ENCODE measurements around the gene STARD13.

The STARD13 gene

DNA sequence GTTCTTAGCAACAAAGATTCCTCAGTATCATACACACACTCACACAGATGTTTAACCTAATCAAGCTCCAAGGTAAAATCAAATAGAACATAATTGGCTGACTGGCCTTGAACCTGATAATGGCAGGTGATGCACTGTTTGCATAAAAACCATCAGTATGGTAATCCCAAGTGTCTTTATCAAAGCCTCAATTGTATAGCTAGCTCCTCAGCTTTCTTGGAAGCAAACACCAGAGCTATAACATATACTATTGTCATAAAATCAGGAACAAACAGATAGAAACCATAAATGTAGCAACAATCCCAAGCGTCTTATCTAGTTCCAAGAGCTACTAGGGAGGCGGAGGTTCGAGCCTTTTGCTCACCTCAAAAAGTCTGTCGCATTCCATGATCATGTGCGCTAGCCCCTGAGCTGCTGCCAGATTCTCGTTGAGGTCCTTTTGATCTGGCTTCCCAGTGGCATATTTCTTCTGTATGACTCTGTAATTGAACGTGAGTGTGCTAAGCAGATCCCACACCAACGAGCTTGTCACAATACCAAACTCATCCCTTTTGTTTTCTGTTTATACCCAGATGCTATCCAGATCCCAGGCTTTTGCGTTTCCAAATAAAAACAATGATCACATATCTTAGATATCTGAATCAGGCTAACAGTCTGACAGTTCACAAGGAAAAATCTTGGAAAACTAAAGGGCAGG lies 174.0 kb downstream of the STARD13 start:
- DNase-seq (ENCODE audit: low spot score) = no peak

DNA sequence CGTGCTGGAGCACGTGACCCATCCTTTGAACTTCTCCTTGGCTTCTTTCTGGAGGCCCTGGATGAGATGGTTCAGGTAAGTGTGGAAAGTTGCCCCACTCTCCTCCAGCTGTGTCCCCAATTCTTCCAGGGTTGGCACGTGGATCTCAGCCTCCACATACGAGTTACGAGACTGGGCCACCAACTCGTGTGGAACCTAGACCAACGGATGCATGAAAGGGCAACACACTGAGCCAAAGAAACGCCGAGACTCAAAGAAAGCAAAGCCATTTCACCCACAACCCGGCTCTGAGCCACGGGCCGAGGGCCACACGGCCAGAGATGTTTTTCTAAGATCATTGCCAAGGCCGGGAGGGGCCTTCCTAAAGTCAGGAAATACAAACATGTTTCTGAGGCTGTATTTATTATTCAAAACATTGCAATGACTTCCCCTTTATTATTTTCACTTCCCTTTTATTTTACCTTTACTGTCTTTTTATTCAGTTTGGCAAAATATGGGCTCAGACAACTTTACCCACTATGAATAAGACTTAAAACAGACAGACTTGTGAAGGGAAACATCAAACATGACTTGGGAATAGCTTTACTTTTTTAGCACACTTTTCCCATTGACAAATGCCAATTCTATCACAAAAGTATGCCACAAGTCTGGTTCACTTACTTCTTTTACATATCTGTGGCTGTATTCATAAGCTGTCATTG lies 174.7 kb downstream of the STARD13 start:
- DNase-seq (ENCODE audit: low spot score) = no peak

DNA sequence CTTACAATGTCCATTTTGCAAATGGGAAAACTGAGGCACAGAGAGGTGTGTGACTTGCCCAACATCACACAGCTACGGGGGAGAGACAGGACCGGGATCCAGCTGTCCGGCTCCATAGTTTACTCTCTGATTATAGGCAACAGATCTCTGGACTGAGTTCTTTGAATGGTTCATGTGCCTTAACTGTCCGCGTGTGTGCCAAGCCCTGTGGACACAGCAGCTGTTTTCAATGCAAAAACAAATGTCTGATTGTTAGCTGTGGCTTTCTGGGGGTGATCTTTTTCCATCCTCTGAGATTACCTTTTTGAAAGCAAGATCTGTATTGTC lies 175.2 kb downstream of the STARD13 start:
- DNase-seq (ENCODE audit: low spot score) = no peak

DNA sequence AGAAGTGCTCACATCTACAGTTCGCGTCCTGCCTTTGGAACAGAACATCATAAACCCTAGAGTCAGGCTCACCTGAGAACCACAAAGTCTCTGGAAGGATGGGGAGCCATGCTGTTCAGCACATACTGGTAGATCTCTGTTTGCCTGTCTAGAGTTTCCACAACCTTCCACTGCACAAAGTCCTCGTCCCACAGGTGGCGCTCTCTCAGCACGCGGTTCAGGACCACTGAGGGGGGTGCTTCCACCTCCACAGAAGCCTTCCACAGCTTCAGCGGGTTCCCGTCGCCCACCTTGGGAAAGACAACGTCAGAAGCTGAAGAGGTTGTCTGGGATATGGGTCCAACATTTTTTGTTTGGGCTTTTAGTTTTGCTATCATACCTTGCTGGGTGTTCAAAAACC lies 175.8 kb downstream of the STARD13 start:
- DNase-seq (ENCODE audit: low spot score) = no peak

DNA sequence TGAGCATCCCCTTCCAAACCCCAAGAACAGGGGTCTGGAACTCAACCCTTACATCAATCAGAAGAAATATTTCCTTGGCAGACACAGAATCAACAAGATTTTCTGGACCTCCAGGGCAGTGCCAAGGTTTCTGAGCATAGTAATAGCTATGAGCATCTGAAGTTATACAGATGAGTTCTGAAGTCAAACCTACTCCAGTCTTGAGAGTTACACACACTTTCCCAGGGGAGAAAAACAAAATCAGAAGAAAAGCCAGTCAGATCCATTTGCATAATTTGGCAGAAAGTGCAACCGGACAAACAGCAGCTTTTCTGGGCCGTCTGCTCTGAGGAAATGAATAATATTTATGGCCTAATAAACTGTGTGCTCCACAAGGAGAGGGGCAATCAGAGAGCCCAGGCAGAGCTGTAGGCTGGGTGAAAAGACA lies 176.3 kb downstream of the STARD13 start:
- no peak for DNase-seq (ENCODE audit: low spot score)

DNA sequence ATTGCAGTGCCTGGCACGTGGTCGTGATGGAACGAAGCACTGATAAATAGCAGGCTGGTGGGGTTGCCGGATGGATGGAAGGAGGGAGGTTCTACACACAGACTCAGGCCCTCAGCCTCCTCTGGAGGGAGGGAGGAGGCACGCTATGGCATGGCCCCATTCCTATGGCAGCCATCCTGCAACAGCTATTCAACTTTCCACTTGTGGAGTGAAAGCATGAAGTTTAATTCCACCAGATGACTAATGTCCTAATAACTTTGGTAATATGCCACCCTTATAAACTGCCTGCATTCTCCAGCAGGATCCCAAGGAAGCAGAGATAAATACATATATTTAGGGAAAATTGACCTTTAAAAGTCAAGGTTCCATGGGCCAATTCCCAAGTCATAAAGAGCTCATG lies 176.9 kb downstream of the STARD13 start:
- peak; percentile 41 for DNase-seq (ENCODE audit: low spot score)

DNA sequence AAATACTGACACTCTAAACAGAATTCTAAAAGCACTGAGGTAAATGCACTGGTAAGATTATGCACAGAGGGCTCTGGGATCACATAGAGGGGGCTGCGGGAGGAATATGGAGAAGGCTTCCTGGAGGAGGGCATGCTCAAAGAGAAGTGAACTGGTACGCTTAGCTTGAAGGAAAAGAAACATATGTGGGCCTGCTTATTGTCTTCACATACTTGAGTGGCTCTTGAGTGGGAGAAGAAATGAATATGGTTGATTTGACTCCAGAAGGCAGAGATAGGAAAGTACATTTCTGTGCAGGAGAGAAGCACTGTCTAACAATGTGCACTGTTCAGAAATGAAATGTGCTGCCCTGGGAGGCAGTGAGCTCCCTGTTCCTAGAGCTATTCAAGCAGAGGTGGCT lies 178.2 kb downstream of the STARD13 start:
- DNase-seq (ENCODE audit: low spot score) = no peak

DNA sequence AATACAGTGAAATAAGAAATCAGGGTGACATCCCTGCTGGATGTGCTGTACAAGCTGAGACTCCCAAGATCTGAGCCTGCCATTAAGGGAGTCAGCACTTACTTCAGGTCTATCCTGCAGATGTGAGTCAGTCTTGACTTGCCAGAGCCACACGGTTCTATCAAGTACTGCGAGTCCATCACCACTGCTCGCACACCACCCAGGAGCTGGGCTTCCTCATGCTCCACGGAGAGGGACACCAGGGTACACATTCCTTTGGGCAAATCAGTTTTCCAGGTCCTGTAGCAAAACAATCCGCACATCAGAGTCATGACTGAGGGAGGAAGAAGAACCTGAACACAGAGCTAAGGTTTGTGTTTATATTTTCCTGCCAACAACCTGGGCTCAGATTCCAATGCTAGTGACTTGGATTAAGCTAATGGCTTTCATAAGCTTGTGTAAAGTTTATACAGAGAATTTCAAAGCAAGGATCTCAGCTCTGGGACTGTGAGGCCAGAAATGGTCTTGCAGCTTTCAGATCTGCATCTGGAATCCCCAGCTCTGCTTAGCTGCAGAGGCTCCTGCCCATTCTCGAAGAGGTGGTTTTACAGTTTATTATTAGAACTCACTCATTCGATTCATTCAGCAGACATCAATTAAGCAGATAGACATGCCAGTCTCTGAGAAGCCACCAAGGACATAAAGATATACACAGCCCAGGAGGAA lies 178.7 kb downstream of the STARD13 start:
- no peak for DNase-seq (ENCODE audit: low spot score)

DNA sequence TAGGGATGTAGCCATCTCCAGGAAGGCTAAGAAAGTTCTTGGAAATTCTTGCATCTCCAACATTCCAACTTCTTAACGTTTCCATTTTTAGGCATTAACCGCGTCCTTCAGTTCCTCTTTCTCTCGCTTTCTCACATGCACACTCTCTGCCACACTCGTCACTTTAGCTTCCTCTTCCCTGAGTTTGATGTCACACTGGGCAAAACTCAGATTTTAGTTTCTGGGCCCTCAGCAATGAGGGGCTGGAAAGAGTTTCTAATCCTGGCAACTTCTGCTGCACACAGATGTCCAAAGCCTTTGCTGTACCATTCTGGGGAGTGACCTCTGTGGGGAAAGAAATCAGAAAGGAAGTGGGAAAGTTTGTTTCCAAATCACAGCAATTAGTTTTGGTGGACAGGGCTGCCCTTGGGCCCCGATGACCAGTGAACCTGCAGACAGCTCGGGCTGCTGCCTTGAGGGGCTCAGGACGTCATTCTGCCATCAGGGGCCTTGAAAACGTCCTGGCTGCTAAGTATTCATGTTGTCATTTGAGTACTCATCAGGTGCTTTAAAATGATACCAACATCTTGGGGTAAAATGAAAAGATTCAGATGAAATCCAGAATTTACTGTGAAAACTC lies 180.1 kb downstream of the STARD13 start:
- no peak for DNase-seq (ENCODE audit: low spot score)

DNA sequence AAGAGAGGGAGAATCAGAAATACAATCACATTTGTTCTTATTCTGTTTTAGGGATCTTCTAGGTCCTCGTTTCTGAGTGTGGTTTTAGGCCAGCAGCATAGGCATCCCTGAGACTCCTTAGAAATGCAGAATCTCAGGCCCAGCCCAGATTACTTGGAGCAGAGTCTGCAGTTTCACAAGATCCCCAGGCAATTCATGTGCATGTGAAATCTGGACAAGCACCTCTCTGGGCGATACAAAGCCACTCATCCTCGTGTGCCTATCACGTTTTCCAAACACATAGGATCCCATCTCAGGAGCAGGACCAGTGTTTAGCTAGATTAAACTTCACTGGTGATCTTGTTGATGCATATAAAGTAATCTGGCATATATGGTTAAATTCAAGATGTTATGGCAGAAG lies 182.1 kb downstream of the STARD13 start:
- DNase-seq (ENCODE audit: low spot score) = no peak

DNA sequence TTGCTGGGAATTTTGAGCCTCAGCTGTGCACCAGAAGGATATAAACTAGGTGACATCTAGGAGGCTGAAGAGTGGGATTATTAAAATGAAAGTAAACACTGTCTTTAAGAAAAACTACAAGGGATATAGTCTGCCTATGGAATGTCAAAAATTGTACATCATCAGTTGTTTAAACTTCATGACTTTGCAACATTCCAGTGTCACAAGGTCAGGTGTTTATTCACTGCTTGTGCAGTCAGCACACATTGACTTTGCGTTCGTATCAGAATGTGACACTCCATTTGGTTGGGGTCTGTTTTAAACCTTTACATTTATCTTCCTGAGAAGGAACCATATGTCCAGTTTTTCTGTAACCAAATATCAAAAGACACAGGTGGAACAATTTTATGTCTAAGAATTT lies 183.7 kb downstream of the STARD13 start:
- no peak for DNase-seq (ENCODE audit: low spot score)

DNA sequence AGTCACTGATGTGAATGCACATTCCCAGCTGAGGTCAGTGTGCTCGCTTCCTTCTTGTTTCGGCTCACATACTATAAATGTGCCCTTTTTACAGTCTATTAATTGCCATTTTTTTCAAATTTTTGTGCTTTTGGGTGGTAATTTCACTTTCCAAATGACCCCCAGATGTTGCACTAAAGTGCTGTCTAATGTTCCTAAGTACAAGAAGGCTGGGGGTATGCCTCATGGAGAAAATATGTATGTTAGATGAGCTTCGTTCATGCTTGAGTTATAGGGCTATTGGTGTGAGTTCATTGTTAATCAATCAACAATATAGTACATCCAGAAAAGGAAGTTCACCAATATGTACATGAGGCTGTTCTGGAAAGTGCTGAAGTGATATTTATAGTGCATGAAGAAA lies 184.7 kb downstream of the STARD13 start:
- no peak for DNase-seq (ENCODE audit: low spot score)

DNA sequence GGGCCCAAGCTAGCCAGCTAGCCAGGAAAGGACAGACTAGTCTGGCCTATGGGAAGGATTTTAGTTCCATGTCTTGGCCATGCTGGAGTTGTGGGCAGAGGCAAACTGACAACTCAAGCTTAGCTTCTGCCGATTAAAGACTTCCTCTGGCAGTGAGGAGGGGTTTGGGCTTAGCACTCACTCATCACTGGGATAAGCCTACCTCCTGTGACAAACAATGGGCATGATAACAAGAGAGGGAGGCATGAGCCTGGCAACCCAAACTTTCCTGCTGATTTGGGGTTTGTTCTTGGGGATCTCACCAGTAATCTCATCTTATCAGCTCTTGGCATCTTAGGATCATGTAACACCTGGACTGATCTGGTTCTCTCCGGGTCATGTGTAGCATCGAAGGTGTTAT lies 185.7 kb downstream of the STARD13 start:
- DNase-seq (ENCODE audit: low spot score) = no peak

DNA sequence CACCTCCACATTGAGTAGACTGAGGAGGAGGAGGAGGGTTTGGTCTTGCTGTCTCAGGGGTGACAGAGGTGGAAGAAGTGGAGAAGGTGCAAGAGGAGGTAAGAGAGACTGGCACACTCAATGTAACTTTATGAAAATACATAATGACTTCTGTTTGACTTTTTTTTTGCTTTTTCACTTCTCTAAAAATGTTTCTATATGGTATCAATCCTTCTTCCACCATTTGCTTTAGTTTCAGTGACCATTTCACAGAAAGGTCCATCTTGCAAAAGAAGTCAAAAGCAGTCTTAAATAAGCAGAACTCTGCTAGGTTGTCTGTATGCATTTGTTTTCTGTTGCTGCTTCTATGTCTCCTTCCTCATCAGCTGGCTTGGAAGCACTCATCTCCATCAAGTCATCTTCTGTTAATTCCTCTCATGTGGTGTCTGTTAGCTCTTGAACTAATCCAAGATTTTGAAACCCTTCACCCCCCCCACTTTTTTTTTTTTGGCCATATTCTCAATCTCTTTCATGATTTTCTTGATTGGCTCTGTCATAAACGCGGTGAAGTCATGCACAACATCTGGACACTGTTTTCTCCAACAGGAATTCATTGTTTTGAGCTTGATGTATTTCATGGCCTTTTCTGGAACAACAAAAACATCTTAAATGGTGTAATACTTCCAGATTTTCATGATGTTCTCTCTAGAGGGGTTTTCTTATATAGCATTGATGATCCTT lies 188.5 kb downstream of the STARD13 start:
- DNase-seq (ENCODE audit: low spot score) = no peak

DNA sequence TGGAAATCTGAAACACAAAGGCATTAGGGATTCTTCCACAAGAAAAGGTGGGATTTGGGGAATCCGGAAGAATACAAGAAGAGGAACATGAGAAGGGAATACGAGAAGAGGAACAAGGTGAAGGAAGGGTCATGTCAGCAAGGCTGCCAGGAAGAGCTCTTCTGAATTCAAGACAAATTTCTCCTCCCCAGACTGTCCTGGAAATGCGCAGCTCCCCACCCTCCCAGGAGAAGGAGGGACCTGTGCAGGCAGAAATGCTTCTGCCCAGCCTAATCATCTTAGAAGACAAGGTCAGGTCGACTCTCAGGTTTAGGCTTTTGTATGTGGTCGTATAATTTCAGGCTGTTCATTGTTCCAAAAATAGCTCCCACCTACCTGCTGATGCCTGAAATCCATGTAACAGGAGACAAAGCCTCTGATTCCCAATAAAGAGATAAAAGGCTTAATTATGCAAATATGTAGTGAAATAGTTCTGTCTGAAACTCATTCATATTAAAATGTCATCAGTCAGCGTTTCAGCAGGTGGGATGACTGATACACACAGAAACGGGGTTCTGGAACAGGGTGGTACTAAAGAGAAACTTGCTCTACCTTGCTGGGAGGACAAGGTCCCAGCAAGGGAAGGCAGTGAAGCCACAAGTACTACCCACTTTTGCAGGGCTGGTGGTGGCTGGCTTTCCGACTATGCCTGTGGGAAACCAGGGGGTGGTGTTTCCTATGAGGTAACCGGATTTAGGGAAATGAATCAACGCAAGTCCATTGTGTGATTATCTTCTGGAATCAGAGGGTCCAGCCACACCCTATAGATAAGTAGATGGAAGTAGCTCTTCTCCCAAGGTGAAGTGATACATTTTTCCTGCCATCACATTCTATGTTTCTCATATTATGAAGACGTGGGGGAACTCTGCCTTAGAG lies 193.2 kb downstream of the STARD13 start:
- DNase-seq (ENCODE audit: low spot score) = no peak

DNA sequence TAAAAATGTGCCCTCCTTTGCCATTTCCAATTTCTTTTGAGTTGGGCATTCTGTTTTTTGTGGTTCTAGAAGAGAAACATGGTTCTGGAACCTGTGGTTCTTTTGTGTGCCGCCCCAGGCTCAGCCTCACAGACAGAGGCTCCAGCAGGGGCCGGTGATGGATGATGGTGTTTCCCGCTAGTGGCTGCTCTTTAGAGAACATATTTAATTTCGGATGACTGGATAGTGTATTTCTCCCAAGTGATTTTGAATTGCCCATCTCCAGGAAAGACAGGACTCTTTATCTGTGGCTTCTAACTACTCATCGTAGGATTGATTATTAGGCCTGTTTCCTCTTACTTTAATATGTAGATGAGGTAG lies 194.2 kb downstream of the STARD13 start:
- no peak for DNase-seq (ENCODE audit: low spot score)

DNA sequence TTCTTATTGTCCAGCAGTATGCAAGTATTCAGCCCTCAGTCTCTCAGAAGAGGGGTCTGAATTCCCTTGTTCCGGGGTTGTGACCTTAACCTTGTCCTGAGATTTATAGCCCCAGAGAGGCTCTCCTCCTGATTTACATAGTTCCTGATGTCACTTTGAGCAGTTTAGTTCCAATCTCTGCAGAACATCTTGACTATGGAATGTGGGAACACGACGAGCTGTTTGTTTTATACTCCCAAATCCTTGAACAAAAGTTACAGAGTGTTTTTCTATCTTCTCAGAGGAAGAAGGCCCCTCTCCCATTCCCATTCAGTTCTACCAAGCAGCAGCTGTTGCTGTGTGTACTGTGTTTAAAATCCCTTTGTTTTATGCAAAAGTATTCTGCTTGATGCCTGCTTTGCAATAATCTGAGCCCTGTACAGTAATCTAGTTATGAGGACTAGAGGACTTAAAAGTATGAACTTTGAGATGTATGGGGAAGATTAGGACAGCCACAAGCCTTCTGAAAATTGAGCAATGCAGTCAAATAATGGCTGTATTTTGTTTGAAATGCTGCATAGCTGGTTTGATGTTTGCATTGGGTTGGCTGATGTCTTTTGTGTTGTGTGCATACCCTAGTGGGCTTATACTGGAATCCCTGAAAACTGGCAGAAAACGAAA lies 194.7 kb downstream of the STARD13 start:
- DNase-seq (ENCODE audit: low spot score) = no peak

DNA sequence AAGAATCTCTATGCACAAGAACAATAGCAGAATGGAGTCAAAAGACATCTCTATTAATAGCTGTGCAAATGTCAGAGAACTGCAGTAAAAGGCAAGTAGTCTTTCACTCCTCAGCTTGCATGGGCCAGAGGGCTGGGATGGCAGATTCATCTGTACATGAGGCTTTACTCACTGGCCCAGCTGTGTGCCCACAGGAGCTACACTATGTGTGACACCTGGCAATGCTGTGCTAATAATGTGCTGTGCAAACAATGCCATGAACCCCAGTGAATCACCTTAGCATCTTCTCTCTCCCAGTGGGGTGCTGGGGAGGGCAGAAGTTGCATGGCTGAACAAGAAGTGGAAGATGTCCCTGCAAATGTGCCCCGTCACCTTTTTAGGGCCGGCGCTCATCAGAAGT lies 196.2 kb downstream of the STARD13 start:
- no peak for DNase-seq (ENCODE audit: low spot score)

DNA sequence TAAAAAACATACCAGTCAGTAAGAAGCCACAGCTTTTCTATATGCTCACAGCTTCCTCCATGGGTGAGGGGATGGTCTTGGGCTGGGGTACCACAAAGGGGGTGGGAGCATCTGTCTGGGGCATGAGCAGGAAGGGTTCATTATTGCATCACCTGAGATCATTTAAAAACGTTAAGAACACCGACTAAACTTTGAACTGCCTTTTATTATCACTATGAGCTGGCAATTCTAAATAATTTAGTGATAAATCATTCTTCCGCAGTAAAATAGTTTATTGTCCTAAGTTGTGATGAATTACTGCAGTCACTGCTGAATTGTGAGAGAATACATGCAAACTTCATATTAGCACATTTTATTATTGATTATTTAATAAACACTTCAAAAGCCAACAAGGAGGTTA lies 197.8 kb downstream of the STARD13 start:
- no peak for DNase-seq (ENCODE audit: low spot score)

DNA sequence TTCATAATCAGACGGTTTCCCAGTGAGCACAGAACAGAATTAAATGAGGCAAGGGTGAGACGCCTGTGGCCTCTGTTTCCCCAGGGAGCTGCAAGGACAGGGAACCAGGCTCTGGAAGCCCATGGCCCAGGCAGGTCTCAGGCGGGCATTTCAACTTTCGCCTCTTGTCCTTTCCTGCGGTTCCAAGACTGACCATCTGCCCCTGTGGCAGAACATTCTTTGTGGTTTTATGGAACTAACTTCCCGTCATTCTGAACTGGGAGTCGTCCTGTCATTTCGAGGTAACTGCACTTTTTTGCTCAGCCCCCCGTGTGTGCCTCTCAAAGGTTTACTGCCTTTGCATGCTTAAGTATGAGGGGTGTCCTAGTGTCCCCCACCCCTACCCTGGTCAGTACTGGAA lies 198.5 kb downstream of the STARD13 start:
- DNase-seq (ENCODE audit: low spot score) = no peak

DNA sequence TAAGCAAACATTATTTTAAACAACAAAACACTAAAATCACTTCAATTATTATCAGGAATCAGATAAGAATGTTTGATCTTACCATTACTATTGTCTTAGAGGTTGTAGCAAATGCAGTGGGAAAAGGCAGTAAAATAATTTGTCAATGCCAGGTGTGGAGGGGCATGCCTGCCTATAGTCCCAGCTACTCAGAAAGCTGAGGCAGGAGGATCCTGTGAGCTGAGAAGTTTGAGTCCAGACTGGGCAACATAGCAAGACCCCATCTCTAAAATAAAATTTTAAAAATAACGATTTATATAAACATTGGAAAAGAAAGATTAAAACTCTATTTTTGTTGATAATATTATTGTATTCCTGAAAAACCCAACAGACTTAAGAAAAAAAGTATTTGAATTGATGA lies 202.5 kb downstream of the STARD13 start:
- DNase-seq (ENCODE audit: low spot score) = no peak
